GM18870 (cell line): ENCODE data around the gene CHKA.

ENCODE experiments used
- ATAC-seq: cut with Tn5 transposase; IDR thresholded peaks from one replicate; pipeline ENCODE4 v1.9.1; 2021; ENCODE audit warnings: moderate library complexity; ENCODE audit not compliant: unreplicated experiment

The CHKA gene

GRCh38 chr11:68016904-68017817 is 104.0 kb downstream of the CHKA start:
- no peak for ATAC-seq

DNA sequence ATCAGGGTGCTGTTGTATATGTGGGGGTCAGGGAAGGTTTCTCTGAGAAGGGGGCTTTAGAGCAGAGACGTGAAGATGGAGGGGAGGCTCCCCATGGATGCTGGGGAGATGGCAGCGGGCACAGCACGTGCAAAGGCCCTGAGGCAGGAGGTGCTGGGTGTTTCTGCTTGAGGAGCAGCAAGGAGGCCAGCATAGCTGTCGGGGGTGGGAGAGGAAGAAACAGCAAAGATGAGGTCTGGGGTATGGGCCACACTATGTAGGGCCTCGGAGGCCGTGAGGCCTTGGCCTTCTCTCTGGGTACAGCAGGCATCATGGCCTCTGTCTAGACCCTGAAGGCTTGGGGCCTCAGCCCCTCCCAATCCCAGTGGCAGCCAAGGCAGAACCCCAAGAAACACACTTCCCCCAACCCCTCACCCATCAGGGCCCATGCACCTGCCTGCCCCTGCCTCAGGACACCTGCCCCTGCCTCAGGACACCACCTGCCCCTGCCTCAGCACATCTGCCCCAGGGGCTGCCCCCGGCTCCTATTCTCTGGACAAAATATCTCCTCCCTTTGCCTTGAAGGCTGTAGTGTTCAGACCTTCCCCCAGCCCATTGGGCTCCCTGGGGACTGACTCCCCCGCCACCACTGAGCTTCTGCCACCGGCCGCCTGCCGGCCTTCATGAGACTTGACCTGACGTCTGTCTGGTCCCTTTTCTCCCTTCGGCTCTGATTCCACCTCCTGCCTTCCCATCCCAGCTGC is 104.9 kb downstream of the CHKA start:
- ATAC-seq, result no peak

- no peak for ATAC-seq
Measured at GRCh38 chr11:68015467-68015866, 105.7 kb downstream of the CHKA start.

GRCh38 chr11:68014947-68015447 is 106.2 kb downstream of the CHKA start:
- no peak for ATAC-seq

DNA sequence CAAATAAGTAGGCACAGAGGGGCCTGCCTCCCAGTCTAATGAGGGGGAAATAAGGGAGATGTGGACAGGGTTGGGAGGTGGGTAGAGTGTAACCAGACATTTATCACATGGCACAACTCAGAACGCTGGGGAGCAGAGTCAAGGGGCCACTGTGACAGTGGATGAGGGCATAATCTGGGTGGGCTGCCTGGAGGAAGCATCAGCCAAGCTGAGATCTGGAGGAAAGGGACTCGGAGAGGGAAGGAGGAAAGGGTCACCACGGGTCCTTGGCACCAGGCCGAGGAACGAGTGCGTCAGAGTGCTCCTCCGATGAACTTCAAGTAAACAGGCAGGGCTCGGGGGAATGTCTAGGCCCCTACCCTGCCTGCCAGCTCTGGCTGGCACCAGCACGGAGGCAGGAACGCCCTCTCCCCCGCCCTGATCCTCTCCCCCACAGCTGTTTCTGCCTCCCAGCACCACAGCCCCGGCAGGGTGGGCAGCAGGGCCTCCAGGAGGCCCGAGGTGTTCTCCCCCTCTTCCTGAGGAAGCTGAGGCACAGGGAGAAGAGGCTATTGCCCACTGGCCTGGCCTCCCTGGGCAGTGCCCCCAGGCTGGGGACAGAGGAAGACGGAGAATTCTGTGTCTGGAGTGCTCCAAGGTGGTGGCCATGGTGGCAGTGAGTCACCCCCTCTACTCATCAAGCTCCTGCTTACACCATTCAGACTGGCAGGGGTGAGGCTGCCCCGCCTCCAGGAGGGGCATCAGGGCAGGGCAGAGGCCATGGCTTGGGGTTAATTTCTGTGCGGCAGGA is 106.8 kb downstream of the CHKA start:
- ATAC-seq, result no peak

DNA sequence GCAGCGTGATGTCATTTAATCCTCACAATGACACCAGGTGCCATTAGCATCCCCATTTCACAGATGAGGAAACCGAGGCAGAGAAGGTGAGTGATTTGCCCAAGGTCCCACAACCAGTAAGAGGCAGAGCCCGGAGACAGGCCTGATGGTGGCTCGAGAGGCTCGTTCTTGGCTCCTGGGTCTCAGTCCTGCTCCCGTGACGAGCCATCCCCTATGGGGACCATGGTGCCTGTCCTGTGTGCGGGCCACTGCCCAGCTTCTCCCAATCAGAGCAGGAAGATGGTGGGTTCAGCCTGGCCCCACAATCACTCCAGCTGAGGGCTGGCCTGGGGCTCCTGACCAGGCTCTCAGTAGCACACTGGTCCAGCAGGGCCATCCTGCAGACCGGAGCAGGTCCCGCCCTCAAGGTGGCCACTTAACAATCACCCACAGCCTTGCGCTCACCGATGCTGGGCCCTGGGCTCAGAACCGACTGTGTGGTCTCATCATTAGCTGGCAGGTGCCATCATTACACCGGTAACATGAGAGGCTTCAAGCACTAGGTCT is 107.5 kb downstream of the CHKA start:
- ATAC-seq, result no peak

GRCh38 chr11:68012843-68013610 is 108.2 kb downstream of the CHKA start:
- ATAC-seq, result no peak

DNA sequence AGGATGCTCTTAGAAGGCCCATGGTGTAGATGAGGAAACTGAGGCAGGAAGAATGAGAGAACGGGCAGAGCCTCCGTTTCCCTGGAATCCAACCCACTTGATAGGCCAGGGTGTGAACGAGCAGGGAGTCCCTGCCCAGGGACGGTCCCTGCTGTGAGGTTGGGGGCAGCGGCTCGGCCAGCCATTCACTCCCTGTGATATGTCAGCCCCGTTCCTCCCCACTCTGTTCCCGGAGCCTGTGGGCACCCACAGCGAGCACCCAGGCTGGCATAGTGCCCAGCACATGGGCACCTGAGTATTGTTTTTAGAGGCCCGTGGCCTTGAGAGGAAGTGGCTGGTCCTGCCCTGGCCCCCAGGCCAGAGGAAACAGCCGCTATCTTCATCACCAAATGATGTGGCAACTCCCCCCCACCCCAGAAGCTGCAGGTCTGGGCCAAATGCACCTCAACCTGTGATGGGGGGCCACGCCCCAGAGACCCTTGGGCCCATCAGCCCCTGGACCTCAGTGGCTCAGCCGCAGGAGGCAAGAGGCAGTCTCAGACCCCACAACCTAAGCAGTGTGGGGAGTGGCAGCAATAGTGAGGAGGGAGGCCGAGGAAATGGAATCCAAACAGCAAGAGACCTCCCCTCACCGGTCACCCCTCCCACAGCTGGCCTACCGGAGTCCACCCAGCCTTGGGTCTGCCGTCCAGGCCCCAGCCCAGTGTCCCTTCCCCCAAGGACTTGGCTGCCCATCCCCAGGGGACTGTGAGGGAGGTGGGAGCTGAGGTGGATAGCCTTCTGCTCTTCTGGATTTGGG is 108.9 kb downstream of the CHKA start:
- no peak for ATAC-seq

- no peak for ATAC-seq
Measured at GRCh38 chr11:68011051-68011943, 109.9 kb downstream of the CHKA start.

GRCh38 chr11:68010090-68011041 is 110.8 kb downstream of the CHKA start, which contains the start of gene ALDH3B1:
Gene ALDH3B1, plus strand, starts transcription at chr11:68010327. Its CDS starts 4,971 bp downstream, at chr11:68015298.
- no peak for ATAC-seq

DNA sequence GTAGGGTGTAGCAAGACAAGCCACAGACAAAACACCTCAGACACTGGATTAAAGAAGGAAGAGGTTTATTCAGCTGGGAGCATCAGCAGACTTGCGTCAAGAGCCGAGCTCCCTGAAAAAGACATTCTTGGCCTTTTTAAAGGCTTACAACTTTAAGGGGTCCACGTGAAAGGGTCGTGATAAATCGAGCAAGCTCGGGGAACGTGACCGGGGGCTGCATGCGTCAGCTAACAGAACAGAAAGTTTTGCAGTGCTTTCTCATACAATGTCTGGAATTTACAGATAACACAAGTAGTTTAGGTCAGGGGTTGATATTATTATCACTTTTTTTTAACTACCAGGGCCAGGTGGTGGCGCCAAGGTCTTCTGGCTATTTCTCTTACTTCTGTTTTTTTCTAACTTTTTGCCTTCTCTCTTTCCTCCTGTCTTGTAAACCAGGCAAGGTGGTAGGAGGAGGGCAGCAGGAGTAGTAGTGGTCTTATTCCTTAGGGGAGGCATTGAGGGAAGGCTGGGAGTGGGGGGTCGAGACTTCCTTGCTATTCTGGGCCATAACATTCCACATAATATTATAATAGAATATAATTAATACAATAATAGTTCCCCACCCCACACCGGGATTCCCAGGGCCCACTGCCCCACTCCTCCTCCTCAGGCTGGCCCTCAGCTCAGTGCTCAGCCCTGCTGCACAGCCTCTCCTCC is 111.6 kb downstream of the CHKA start:
- no peak for ATAC-seq

DNA sequence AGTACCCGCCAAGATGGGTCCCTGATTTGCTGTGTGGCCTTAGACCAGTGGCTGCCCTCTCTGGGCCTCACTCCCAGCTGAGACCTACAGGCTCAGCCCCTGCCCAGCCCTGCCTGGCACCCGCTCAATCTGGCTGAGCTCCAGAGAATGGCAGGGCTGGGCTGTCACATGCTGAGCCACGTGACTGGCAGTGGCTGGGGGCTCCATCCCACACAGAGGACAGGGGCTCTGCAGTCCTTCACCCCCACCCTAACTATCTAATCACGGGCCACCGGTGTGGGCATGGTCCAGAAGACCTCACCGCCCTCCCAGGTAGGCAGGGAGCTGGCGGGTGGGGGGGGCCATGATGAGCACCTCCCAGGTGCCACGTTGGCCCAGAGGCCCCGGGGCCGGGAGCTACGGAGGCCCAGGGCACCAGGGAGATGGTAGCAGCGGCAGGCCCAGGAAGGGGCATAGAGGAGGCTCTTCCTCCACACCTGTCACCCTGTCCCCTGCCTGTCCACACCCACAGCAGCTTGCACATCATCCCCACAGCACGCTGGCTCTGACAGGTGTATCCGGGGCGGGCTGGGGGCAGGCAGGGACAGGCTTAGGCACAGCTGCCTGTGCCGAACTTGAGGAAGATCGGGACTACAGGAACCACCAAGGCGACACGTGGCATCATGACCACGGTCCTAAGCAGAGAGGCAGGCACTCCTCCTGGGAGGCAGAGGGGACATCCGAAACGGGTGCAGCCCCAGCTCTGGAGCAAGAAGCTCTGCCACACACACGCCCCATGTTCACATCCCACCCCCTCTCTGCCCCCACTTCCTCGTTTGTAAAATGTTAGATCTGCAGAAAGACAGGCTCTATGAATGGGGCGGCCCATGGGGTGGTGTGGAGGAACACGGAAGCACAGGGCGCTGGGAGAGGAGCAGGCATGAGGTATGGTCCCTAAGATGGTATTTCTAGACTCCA is 112.5 kb downstream of the CHKA start:
- ATAC-seq, result no peak

GRCh38 chr11:68007498-68008380 is 113.4 kb downstream of the CHKA start:
- ATAC-seq, result no peak

DNA sequence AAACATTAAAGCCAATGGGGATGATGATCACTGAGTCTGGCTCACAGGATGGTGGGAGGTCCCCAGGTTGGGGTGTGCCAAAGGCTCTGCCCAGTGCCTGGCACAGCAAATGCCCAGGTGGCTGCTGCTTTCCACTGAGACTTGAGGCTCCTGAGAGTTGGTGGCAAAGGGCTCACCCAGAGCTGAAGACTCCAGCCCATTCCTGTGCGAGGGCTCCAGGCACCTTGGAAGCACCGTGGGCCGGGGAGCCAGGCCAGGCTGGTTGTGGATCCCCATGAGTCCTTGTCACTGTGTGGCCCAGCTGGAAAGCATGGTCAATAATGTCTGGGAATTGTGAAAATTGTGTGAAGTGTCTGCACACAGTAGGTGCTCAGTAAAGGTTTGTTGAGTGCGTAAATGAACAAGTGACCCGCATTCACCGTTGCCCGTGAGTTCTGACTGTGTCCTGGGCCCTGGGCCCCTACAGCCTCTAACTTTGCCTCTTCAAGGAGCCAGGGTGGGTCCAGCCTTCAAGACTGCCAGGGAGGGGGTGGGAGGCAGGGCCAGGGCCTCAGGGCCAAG is 114.5 kb downstream of the CHKA start:
- no peak for ATAC-seq
